MM.1S (cell line): ENCODE results near the gene KDELR1.

Experiments
- DNase-seq: peaks from one replicate; pipeline ENCODE4 v3.0.0-alpha.2; 2015
- H2AFZ ChIP-seq: fragments of 300-600 bp; sonication (generic); 2 replicates; pipeline ENCODE4 v1.6.0; 2016; ENCODE audit warnings: antibody characterized with exemption, low read length
- H3F3A ChIP-seq: fragments of 300-600 bp; sonication (generic); 2 replicates; pipeline ENCODE4 v1.6.1; 2016; ENCODE audit warnings: mild to moderate bottlenecking, antibody characterized with exemption, low read length, moderate library complexity, mixed read lengths; ENCODE audit not compliant: insufficient read depth
- H3K27ac ChIP-seq: fragments of 300-600 bp; sonication (generic); 2 replicates; pipeline ENCODE4 v1.5.1; 2016; ENCODE audit warnings: mild to moderate bottlenecking, low read length
- H3K27me3 ChIP-seq: fragments of 300-600 bp; sonication (generic); replicated peaks from 2 replicates; pipeline ENCODE4 v1.6.0; 2016; ENCODE audit warnings: low read length; ENCODE audit not compliant: insufficient read depth
- H3K36me3 ChIP-seq: fragments of 300-600 bp; sonication (generic); replicated peaks from 2 replicates; pipeline ENCODE4 v1.6.1; 2016; ENCODE audit warnings: mild to moderate bottlenecking, low read length, mixed read lengths; ENCODE audit not compliant: insufficient read depth
- H3K4me1 ChIP-seq: fragments of 300-600 bp; sonication (generic); 2 replicates; pipeline ENCODE4 v1.6.1; 2016; ENCODE audit warnings: low read length, mixed read lengths
- H3K4me2 ChIP-seq: fragments of 300-600 bp; sonication (generic); 2 replicates; pipeline ENCODE4 v1.6.0; 2016; ENCODE audit warnings: low read depth, low read length
- H3K4me3 ChIP-seq: fragments of 300-600 bp; sonication (generic); 2 replicates; pipeline ENCODE4 v1.5.1; 2016; ENCODE audit warnings: low read length, mixed read lengths
- H3K79me2 ChIP-seq: fragments of 300-600 bp; sonication (generic); 2 replicates; pipeline ENCODE4 v1.6.1; 2016; ENCODE audit warnings: mixed run types, low read length, mixed read lengths
- H3K9ac ChIP-seq: fragments of 300-600 bp; sonication (generic); 2 replicates; pipeline ENCODE4 v1.6.1; 2016; ENCODE audit warnings: low read length, mixed read lengths
- H3K9me2 ChIP-seq: fragments of 300-600 bp; sonication (generic); replicated peaks from 2 replicates; pipeline ENCODE4 v1.6.1; 2016; ENCODE audit warnings: mild to moderate bottlenecking, low read length, mixed read lengths; ENCODE audit not compliant: insufficient read depth
- H3K9me3 ChIP-seq: fragments of 300-600 bp; sonication (generic); replicated peaks from 2 replicates; pipeline ENCODE4 v1.6.1; 2016; ENCODE audit warnings: mild to moderate bottlenecking, low read length, mixed read lengths; ENCODE audit not compliant: insufficient read depth
- H4K20me1 ChIP-seq: fragments of 300-600 bp; sonication (generic); 2 replicates; pipeline ENCODE4 v1.6.1; 2016; ENCODE audit warnings: mild to moderate bottlenecking, low read length, moderate library complexity, mixed read lengths; ENCODE audit not compliant: insufficient read depth
- CTCF ChIP-seq: fragments of 300-600 bp; sonication (generic); IDR thresholded peaks from 2 replicates; pipeline ENCODE4 v1.5.1; 2016; ENCODE audit warnings: antibody characterized with exemption, low read length, mixed read lengths
- EZH2 ChIP-seq: fragments of 300-600 bp; sonication (generic); optimal IDR thresholded peaks from 2 replicates; pipeline ENCODE3; 2017; ENCODE audit warnings: low read depth, mild to moderate bottlenecking, antibody characterized with exemption, low read length, mixed read lengths
- EZH2phosphoT487 ChIP-seq: fragments of 300-600 bp; sonication (generic); IDR thresholded peaks from 2 replicates; pipeline ENCODE4 v1.6.1; 2018; ENCODE audit warnings: antibody characterized with exemption, low read length

The KDELR1 gene

GRCh38 chr19:48361912-48362311, 29.4 kb downstream of the KDELR1 start:
- no peaks in the 10 kb centered on the region for H4K20me1 ChIP-seq
- TF ChIP-seq EZH2phosphoT487 (no peak), CTCF (no peak), EZH2 (no peak)
- peaks cover 12% of the 10 kb centered on the region for H3F3A ChIP-seq
- no peak overlapping the region for H3K9ac ChIP-seq
- DNase-seq: no peak
- H3K4me2 ChIP-seq: no peak overlapping the region
- no peaks in the 10 kb centered on the region for H3K9me3 ChIP-seq
- no peak overlapping the region for H3K27ac ChIP-seq
- no peaks in the 10 kb centered on the region for H3K27me3 ChIP-seq
- no peak overlapping the region for H3K4me3 ChIP-seq
- no peaks in the 10 kb centered on the region for H3K36me3 ChIP-seq
- no peak overlapping the region for H2AFZ ChIP-seq
- peaks cover 18% of the 10 kb centered on the region for H3K4me1 ChIP-seq
- H3K9me2 ChIP-seq: no peaks in the 10 kb centered on the region
- H3K79me2 ChIP-seq: 0 out of 2 replicates have a peak, but pooled peaks cover 7% of the 10 kb centered on the region

DNA sequence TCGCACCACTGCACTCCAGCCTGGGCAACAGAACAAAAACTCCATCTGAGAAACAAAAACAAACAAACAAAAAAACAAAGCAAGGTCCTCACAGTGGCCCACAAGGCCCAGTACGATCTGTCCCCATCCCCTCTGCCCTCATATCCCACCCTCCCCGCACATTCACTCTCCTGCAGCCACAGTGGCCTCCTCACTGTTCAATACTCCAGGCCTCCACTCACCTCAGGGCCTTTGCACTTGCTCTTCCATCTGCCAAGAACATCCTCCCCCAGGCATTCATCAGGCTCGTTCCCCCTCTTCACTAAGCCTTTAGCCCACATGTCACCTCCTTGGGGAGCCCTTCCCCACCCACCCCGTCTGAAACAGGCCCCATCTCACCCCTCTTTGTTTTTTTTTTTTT, 32.2 kb downstream of the KDELR1 start:
- Histone ChIP-seq H3K9me3 (no peaks in the 10 kb centered on the region), H3K27ac (no peak overlapping the region), H3K27me3 (no peaks in the 10 kb centered on the region), H3K4me2 (no peak overlapping the region), H4K20me1 (no peaks in the 10 kb centered on the region), H2AFZ (no peak overlapping the region), H3K9ac (no peak overlapping the region), H3F3A (peaks cover 6% of the 10 kb centered on the region), H3K79me2 (0 out of 2 replicates have a peak, but pooled peaks cover 7% of the 10 kb centered on the region), H3K9me2 (no peaks in the 10 kb centered on the region), H3K36me3 (no peaks in the 10 kb centered on the region), H3K4me1 (peaks cover 10% of the 10 kb centered on the region), H3K4me3 (no peak overlapping the region)
- no peak for DNase-seq
- no peak for TF ChIP-seq EZH2
- TF ChIP-seq CTCF: no peak
- TF ChIP-seq EZH2phosphoT487: no peak

GRCh38 chr19:48355365-48355954, 35.9 kb downstream of the KDELR1 start:
- Histone ChIP-seq H3K4me3 (no peak overlapping the region), H3K9ac (no peak overlapping the region)

GRCh38 chr19:48354332-48354992, 36.9 kb downstream of the KDELR1 start:
- Histone ChIP-seq H3K4me2 (no peak overlapping the region), H4K20me1 (no peaks in the 10 kb centered on the region), H3K4me3 (no peak overlapping the region), H3K4me1 (no peaks in the 10 kb centered on the region; the same call in 1 of the 2 replicates), H3K9me2 (no peaks in the 10 kb centered on the region), H3F3A (no peaks in the 10 kb centered on the region), H3K36me3 (no peaks in the 10 kb centered on the region), H2AFZ (no peak overlapping the region), H3K27me3 (no peaks in the 10 kb centered on the region), H3K79me2 (no peaks in the 10 kb centered on the region), H3K9me3 (no peaks in the 10 kb centered on the region), H3K9ac (no peak overlapping the region), H3K27ac (no peak overlapping the region)
- no peak for DNase-seq
- TF ChIP-seq EZH2 (no peak), CTCF (no peak), EZH2phosphoT487 (no peak)

More at GRCh38 chr19:48355365-48355954, 35.9 kb downstream of the KDELR1 start:
- Histone ChIP-seq H3K4me2 (no peak overlapping the region), H3K36me3 (no peaks in the 10 kb centered on the region), H3F3A (no peaks in the 10 kb centered on the region), H4K20me1 (no peaks in the 10 kb centered on the region), H3K27me3 (no peaks in the 10 kb centered on the region), H3K4me1 (no peaks in the 10 kb centered on the region; the same call in 1 of the 2 replicates), H3K9me2 (no peaks in the 10 kb centered on the region), H3K79me2 (no peaks in the 10 kb centered on the region), H3K9me3 (no peaks in the 10 kb centered on the region), H3K27ac (no peak overlapping the region), H2AFZ (no peak overlapping the region)
- DNase-seq: no peak
- no peak for TF ChIP-seq EZH2phosphoT487
